GM19395 (cell line): ENCODE measurements around the gene ADCY5.

Experiments used
- ATAC-seq: cut with Tn5 transposase; IDR thresholded peaks from one replicate; pipeline ENCODE4 v1.9.1; 2021; ENCODE audit warnings: mild to moderate bottlenecking, moderate library complexity; ENCODE audit not compliant: unreplicated experiment

Gene ADCY5

GRCh38 chr3:123389628-123389918 lies 59.3 kb downstream of the ADCY5 start:
- no peak for ATAC-seq

GRCh38 chr3:123388811-123389627 lies 59.9 kb downstream of the ADCY5 start:
- ATAC-seq: no peak

- no peak for ATAC-seq
These were observed 60.8 kb downstream of the ADCY5 start for GRCh38 chr3:123388042-123388441.

GRCh38 chr3:123387532-123387931 lies 61.4 kb downstream of the ADCY5 start:
- no peak for ATAC-seq

DNA sequence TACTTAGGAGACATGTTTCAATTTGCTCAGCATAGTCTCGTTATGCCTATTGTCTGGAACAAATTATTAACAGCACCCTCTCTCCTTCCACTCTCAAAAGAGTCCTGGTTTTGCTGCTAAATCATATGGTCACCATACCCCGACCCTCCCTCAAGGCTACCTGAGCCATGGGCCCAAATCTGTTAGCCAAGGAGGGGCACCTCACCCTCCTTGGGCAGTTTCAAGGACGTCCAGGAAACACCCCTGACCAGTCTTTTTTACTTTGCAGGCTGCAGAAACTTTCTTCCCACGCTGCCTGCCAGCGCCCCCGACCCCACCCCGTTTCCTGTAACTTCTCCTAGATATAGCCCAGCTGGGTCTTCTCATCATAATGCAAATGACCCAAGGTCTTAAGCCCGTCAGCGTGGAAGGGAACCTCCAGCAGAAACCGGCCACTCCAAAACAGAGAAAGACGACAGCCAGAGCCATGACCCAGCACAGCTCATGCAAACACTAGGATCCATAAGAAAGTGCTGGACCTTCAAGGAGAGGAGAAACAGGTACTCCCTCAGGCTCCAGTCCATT lies 62.3 kb downstream of the ADCY5 start:
- ATAC-seq: no peak

DNA sequence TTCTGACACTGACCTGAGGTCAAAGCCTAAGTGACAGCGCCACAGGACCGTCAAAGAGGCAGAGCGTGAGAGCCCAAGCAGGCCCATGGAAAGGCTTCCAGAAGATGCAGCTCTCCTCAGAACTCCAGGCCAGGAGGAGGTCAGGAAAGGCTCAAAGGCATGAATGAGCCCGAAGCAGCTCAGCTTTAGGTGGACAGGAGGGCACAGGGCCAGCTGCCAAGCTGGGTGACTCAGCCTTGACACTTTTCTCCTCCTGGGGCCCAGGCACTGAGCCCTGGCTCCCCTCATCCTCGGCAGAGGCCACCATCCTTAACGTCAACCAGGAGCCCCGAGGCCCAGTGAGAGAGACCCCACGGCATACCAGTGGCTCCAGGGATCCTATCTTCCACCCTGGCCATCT lies 62.9 kb downstream of the ADCY5 start:
- ATAC-seq: no peak

DNA sequence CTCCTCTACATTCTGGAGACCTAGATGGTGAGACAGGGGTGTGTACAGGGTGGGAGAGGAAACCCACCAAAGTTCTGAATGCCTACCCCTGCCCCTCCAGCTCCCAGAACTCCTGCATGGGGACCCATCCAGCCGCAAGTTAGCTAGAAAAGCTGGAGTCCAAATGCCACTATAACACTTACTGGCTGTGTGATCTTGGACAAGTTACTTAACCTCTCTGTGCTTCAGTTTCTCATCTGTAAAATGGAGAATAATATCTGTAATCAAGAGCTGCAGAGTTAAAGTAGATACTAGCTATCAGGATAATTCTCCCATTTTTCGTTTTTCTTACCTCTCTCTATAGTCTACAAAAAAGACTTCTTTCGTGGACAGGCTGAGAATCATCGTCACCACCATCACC lies 63.4 kb downstream of the ADCY5 start:
- no peak for ATAC-seq

GRCh38 chr3:123385001-123385401 lies 63.9 kb downstream of the ADCY5 start:
- ATAC-seq: no peak

DNA sequence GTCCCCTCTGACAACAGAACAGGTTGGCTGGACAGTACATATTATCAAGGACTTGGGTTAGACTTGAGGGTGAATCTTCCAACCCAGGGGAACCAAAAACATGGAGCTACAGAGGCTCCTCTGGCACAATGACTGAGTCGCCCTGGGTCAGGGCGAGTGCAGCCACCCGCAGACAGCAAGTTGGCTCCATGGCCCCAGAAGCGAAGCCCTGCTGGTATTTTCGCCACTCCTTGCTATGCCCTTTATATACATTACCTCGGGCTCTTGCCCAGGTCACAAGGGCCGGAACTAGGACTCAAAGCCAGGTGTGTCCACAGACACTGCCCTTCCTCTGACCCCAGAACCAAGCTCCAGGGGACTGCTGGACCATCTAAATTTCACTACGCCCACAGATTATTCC lies 64.6 kb downstream of the ADCY5 start:
- ATAC-seq: no peak

- no peak for ATAC-seq
These were observed 65.5 kb downstream of the ADCY5 start for GRCh38 chr3:123383091-123384053.

GRCh38 chr3:123380261-123380660 lies 68.6 kb downstream of the ADCY5 start:
- no peak for ATAC-seq

GRCh38 chr3:123379041-123379830 lies 69.7 kb downstream of the ADCY5 start:
- no peak for ATAC-seq

DNA sequence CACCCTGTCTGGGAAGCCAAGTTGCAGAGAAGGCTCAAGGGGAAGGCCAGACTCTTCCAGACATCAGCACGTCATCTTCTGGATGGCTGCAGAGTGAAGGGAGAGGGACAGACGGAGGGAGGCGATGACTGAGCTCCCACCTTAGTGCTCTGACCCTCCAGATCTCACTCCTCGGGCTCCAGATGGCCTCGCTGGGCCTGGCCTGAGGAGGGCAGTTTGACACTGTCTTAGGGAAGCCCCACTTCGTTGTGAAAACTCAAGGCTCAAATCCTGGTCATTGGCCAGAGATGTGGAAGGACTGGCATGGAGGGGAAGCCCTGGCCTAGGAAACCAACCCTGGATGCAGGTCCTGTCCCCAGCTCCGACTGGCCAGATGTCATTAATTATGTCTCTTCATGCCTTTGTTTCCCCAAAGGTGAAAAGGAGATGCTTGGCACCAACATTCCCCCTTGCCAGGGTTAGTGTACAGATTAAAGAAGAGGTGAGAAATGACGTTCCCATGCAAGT lies 70.4 kb downstream of the ADCY5 start:
- ATAC-seq: no peak

- no peak for ATAC-seq
These were observed 71.6 kb downstream of the ADCY5 start for GRCh38 chr3:123377243-123377740.

- ATAC-seq: no peak
These were observed 72.2 kb downstream of the ADCY5 start for GRCh38 chr3:123376451-123377242.

GRCh38 chr3:123375014-123375940 lies 73.6 kb downstream of the ADCY5 start:
- ATAC-seq: no peak

- no peak for ATAC-seq
These were observed 74.9 kb downstream of the ADCY5 start for GRCh38 chr3:123374016-123374415.

DNA sequence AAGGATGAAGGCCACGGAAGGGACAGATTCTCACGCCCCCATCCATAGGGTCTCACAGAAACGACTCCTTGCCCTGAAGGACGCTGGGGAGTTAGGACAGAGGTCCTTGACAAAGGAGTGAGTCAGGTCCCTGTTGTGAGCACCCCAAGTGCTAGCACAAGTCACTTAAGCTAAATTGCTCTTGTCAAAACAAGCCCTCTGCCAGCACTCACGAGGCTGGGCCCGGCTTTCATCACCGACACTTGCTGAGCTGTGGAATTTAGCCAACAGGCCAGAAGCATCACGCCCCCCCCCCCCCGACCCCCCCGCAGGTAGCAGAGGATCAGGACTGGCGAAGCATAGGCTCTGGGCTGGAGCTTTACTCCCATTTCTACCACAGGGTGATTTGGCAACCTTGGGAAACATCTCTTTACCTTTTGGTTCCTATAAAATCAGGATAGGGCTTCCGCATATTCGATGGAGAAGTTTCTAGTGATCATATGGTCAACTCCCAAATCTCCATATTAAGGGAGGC lies 75.4 kb downstream of the ADCY5 start:
- ATAC-seq: no peak
